Neuronal stem cell (in vitro differentiated cells): ENCODE measurements around the gene RALGAPA1.

ENCODE experiments used
- DNase-seq: peaks from one replicate; pipeline ENCODE4 v3.0.0-alpha.2; 2013; ENCODE audit warnings: low spot score
- H2AFZ ChIP-seq: one replicate; pipeline ENCODE4 v1.6.1; 2013; ENCODE audit warnings: mild to moderate bottlenecking, low read length, inconsistent platforms
- H2AK5ac ChIP-seq: 2 replicates; pipeline ENCODE4 v1.6.1; 2013; ENCODE audit warnings: low read depth, mild to moderate bottlenecking, inconsistent platforms, low read length, moderate library complexity, mixed read lengths
- H2BK120ac ChIP-seq: 2 replicates; pipeline ENCODE4 v1.6.1; 2013; ENCODE audit warnings: low read depth, mild to moderate bottlenecking, inconsistent platforms, low read length, moderate library complexity, mixed read lengths
- H2BK12ac ChIP-seq: one replicate; pipeline ENCODE4 v1.6.1; 2013; ENCODE audit warnings: low read length, inconsistent platforms
- H2BK15ac ChIP-seq: 2 replicates; pipeline ENCODE4 v1.6.1; 2013; ENCODE audit warnings: mild to moderate bottlenecking, low read length, inconsistent platforms, mixed read lengths
- H2BK5ac ChIP-seq: one replicate; pipeline ENCODE4 v1.6.1; 2013; ENCODE audit warnings: inconsistent platforms, mild to moderate bottlenecking, low read length, moderate library complexity
- H3K14ac ChIP-seq: one replicate; pipeline ENCODE4 v1.6.1; 2013; ENCODE audit warnings: low read length, inconsistent platforms
- H3K18ac ChIP-seq: 2 replicates; pipeline ENCODE4 v1.6.1; 2013; ENCODE audit warnings: low read length, inconsistent platforms
- H3K23ac ChIP-seq: 2 replicates; pipeline ENCODE4 v1.6.1; 2013; ENCODE audit warnings: low read depth, mild to moderate bottlenecking, mixed read lengths, low read length, inconsistent platforms; ENCODE audit not compliant: poor library complexity
- H3K27ac ChIP-seq: replicated peaks from 3 replicates; pipeline ENCODE4 v1.5.1; 2013; ENCODE audit warnings: low read length, inconsistent platforms
- H3K27me3 ChIP-seq, 3 experiments: 2 replicates each; pipeline ENCODE4 v1.6.1; 2013; ENCODE audit warnings: low read length in 3 of 3, mild to moderate bottlenecking in 2 of 3, inconsistent platforms in 1 of 3, low read depth in 1 of 3, mixed read lengths in 1 of 3, moderate library complexity in 1 of 3; ENCODE audit not compliant: control insufficient read depth in 3 of 3, insufficient read depth in 3 of 3
- H3K36me3 ChIP-seq, 2 donors: replicated peaks in 1 of 2; 2 replicates each; pipeline ENCODE4 v1.6.1; 2013; ENCODE audit warnings: low read length in 2 of 2; ENCODE audit not compliant: control insufficient read depth in 2 of 2, insufficient read depth in 2 of 2
- H3K4ac ChIP-seq: 2 replicates; pipeline ENCODE4 v1.6.1; 2013; ENCODE audit warnings: inconsistent platforms, mild to moderate bottlenecking, low read length, moderate library complexity
- H3K4me1 ChIP-seq, 2 donors: 1 replicate in 1 of 2; 2 replicates in 1 of 2; pipeline ENCODE4 v1.6.1; 2013; ENCODE audit warnings: low read length in 2 of 2, low read depth in 1 of 2; ENCODE audit not compliant: control insufficient read depth in 2 of 2, insufficient read depth in 1 of 2
- H3K4me2 ChIP-seq: one replicate; pipeline ENCODE4 v1.6.1; 2013; ENCODE audit warnings: mild to moderate bottlenecking, low read length, inconsistent platforms; ENCODE audit not compliant: insufficient read depth, poor library complexity, severe bottlenecking
- H3K4me3 ChIP-seq, 2 donors: 2 replicates each; pipeline ENCODE4 v1.5.1; 2013; ENCODE audit warnings: low read length in 2 of 2, mild to moderate bottlenecking in 2 of 2, inconsistent platforms in 1 of 2, moderate library complexity in 1 of 2
- H3K79me1 ChIP-seq: one replicate; pipeline ENCODE4 v1.6.1; 2013; ENCODE audit warnings: low read depth, mild to moderate bottlenecking, inconsistent platforms, low read length, moderate library complexity
- H3K9ac ChIP-seq: one replicate; pipeline ENCODE4 v1.6.1; 2013; ENCODE audit warnings: mild to moderate bottlenecking, low read depth, low read length, inconsistent platforms; ENCODE audit not compliant: poor library complexity
- H3K9me3 ChIP-seq, 2 donors: replicated peaks in 1 of 2; 2 replicates each; pipeline versions ENCODE3 to v1.6.1; 2013; ENCODE audit warnings: low read length in 2 of 2, mild to moderate bottlenecking in 2 of 2, inconsistent platforms in 1 of 2, low read depth in 1 of 2, mixed read lengths in 1 of 2, moderate library complexity in 1 of 2; ENCODE audit not compliant: control insufficient read depth in 2 of 2, insufficient read depth in 1 of 2
- H4K8ac ChIP-seq: one replicate; pipeline ENCODE4 v1.6.1; 2013; ENCODE audit warnings: low read depth, mild to moderate bottlenecking, inconsistent platforms, low read length, moderate library complexity
- H4K91ac ChIP-seq: one replicate; pipeline ENCODE4 v1.6.1; 2013; ENCODE audit warnings: low read length, low read depth, mild to moderate bottlenecking, inconsistent platforms; ENCODE audit not compliant: poor library complexity
- WGBS, 2 donors: extraction: QIAGEN DNeasy Blood & Tissue Kit; methylation state at CpG; one replicate each; pipeline ENCODE4 v1.1.7; 2013; ENCODE audit warnings: missing lambda C conversion rate in 2 of 2, mixed read lengths in 1 of 2; ENCODE audit not compliant: insufficient read length in 2 of 2, insufficient replicate concordance in 1 of 2; ENCODE audit errors: extremely low coverage in 2 of 2; 5-methylcytosine and 5-hydroxymethylcytosine counted together

The RALGAPA1 gene

DNA sequence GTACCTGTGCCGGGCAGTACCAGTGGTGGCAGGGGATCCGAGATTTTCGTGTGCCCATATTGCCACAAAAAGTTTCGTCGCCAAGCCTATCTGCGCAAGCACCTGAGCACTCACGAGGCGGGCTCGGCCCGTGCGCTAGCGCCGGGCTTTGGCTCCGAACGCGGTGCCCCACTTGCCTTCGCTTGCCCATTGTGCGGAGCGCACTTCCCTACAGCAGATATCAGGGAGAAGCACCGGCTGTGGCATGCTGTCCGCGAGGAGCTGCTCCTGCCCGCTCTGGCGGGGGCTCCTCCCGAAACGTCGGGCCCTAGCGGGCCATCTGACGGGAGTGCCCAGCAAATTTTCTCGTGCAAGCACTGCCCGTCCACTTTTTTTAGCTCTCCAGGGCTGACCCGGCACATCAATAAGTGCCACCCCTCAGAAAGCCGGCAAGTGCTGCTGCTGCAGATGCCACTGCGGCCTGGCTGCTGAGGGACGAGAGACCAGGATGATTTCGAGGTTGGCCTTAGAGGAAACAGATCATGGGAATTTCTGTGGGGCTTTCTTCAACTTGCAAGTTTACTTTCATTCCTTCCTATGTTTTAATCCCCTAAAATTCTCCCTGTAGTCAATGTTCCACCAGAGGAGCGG is 273.5 kb downstream of the RALGAPA1 start:
- Histone ChIP-seq H3K4me1 (peaks cover 7 to 12% of the 10 kb centered on the region in 2 donors), H3K27me3 (peaks cover 13 to 63% (median 44%) of the 10 kb centered on the region in 3 experiments), H3K36me3 (no peaks in the 10 kb centered on the region), H3K9ac (no peak overlapping the region), H3K23ac (peak overlapping the region; percentile 43), H3K4me2 (peak overlapping the region; percentile 94), H3K14ac (no peak overlapping the region), H3K18ac (no peak overlapping the region), H2AK5ac (no peak overlapping the region), H4K91ac (no peak overlapping the region), H3K9me3 (peaks cover 0 to 3% of the 10 kb centered on the region in 2 donors), H3K4me3 (peak overlapping the region in 1 of 2 donors; percentile 29), H3K79me1 (peaks cover 2% of the 10 kb centered on the region), H2AFZ (no peak overlapping the region), H3K27ac (no peak overlapping the region), H2BK15ac (no peak overlapping the region), H3K4ac (no peak overlapping the region), H4K8ac (no peak overlapping the region), H2BK120ac (no peak overlapping the region), H2BK5ac (no peak overlapping the region), H2BK12ac (no peak overlapping the region)
- no peak for DNase-seq
- no CpG with 5 or more reads among the region's 37 CpGs for WGBS, 2 donors

DNA sequence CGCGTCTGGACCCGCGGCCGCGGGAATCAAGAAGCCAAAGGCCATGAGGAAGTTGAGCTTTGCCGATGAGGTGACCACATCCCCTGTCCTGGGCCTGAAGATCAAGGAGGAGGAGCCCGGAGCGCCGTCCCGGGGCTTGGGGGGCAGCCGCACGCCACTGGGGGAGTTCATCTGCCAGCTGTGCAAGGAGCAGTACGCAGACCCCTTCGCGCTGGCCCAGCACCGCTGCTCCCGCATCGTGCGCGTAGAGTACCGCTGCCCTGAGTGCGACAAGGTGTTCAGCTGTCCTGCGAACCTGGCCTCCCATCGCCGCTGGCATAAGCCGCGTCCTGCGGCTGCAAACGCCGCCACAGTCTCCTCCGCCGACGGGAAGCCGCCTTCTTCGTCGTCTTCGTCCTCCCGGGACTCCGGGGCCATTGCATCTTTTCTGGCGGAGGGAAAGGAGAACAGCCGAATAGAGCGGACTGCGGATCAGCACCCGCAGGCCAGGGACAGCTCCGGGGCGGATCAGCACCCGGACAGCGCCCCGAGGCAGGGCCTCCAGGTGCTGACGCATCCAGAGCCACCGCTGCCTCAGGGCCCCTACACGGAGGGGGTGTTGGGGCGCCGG is 274.1 kb downstream of the RALGAPA1 start:
- DNase-seq = peak; percentile 84
- Histone ChIP-seq H2AFZ (peak overlapping the region; percentile 99), H4K91ac (no peak overlapping the region), H2BK5ac (no peak overlapping the region), H3K18ac (peak overlapping the region; percentile 17), H3K9ac (no peak overlapping the region), H3K79me1 (peaks cover 2% of the 10 kb centered on the region), H3K4ac (no peak overlapping the region), H3K23ac (peak overlapping the region; percentile 43), H2BK120ac (no peak overlapping the region), H3K4me2 (peak overlapping the region; percentile 94), H4K8ac (no peak overlapping the region), H3K9me3 (peaks cover 0 to 3% of the 10 kb centered on the region in 2 donors), H3K36me3 (no peaks in the 10 kb centered on the region), H3K27me3 (peaks cover 13 to 69% (median 44%) of the 10 kb centered on the region in 3 experiments), H3K14ac (no peak overlapping the region), H2BK12ac (no peak overlapping the region), H3K4me1 (peaks cover 7 to 12% of the 10 kb centered on the region in 2 donors), H3K4me3 (peak overlapping the region; percentile 29 to 59), H2AK5ac (no peak overlapping the region), H2BK15ac (no peak overlapping the region), H3K27ac (no peak overlapping the region)
- no CpG with 5 or more reads among the region's 55 CpGs for WGBS, 2 donors

DNA sequence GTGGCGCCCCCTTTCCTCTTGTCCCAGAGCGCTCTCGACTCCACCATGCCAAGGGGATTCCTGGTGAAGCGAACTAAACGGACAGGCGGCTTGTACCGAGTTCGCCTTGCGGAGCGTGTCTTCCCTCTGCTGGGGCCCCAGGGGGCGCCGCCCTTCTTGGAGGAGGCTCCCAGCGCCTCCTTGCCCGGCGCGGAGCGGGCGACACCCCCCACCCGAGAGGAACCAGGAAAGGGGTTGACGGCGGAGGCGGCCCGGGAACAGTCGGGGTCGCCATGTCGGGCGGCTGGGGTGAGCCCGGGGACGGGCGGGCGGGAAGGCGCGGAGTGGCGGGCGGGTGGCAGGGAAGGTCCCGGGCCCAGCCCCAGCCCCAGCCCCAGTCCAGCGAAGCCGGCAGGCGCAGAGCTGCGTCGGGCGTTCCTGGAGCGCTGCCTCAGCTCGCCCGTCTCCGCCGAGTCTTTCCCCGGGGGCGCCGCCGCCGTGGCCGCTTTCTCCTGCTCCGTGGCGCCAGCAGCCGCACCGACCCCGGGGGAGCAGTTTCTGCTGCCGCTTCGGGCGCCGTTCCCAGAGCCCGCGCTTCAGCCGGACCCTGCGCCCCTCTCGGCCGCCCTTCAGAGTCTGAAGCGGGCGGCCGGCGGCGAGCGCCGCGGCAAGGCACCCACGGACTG is 274.8 kb downstream of the RALGAPA1 start:
- peaks cover 2% of the 10 kb centered on the region for H3K79me1 ChIP-seq
- WGBS, 2 donors = no CpG with 5 or more reads among the region's 77 CpGs

More for the DNA sequence above, 274.8 kb downstream of the RALGAPA1 start:
- Histone ChIP-seq H3K18ac (no peak overlapping the region), H2AFZ (peak overlapping the region; percentile 99), H4K91ac (no peak overlapping the region), H2BK5ac (no peak overlapping the region), H3K4me3 (peak overlapping the region; percentile 56 to 81), H3K9me3 (peaks cover 0 to 3% of the 10 kb centered on the region in 2 donors), H3K4me2 (peak overlapping the region; percentile 94), H3K9ac (no peak overlapping the region), H2BK15ac (no peak overlapping the region), H2BK120ac (no peak overlapping the region), H3K23ac (peak overlapping the region; percentile 85), H3K14ac (no peak overlapping the region), H2BK12ac (no peak overlapping the region), H4K8ac (no peak overlapping the region), H2AK5ac (no peak overlapping the region), H3K27me3 (peaks cover 13 to 76% (median 44%) of the 10 kb centered on the region in 3 experiments), H3K36me3 (no peaks in the 10 kb centered on the region), H3K27ac (no peak overlapping the region), H3K4me1 (peaks cover 7 to 12% of the 10 kb centered on the region in 2 donors), H3K4ac (no peak overlapping the region)
- peak; percentile 42 for DNase-seq
